Panc1 (cell line): ENCODE data around the gene KRTAP10-4. TPM values are rescaled to one million over a fixed set of nuclear protein-coding genes. Genes with fewer than 3 reads are reported as not detected.

ENCODE experiments used
- ATAC-seq: fragments of 200-7000 bp; cut with Tn5 transposase; 2 replicates; pipeline ENCODE4 v1.9.1; 2020; ENCODE audit warnings: mild to moderate bottlenecking, moderate library complexity
- BruUV-seq: library from RNA; stranded (reverse); fragments of 400-500 nt; replicated peaks from 2 replicates; lab custom pipeline; 2021; lab: Mats Ljungman, UMichigan
- CTCF ChIA-PET: fragments of 300-600 bp; sonication (Branson Sonifier 250); formaldehyde crosslinking; loops from one replicate; lab custom pipeline; 2022; ENCODE audit warnings: antibody characterized with exemption; lab: Charles Lee
- POLR2A ChIA-PET: fragments of 300-600 bp; sonication (Branson Sonifier 250); formaldehyde crosslinking; loops from one replicate; lab custom pipeline; 2022; ENCODE audit warnings: antibody characterized with exemption; lab: Charles Lee
- DNase-seq: peaks from one replicate; pipeline ENCODE4 v3.0.0-alpha.2; 2010; ENCODE audit warnings: low read depth, low spot score
- H3K27ac ChIP-seq: 2 replicates; pipeline ENCODE4 v1.5.1; 2011; ENCODE audit warnings: mild to moderate bottlenecking, low read length, inconsistent platforms
- H3K27me3 ChIP-seq: fragments of 200-500 bp; sonication (Bioruptor generic); 2 replicates; pipeline ENCODE4 v1.6.0; 2014; ENCODE audit warnings: low read length, inconsistent platforms; ENCODE audit not compliant: control insufficient read depth, insufficient read depth
- H3K36me3 ChIP-seq: fragments of 200-500 bp; sonication (Bioruptor generic); 2 replicates; pipeline ENCODE4 v1.5.1; 2014; ENCODE audit warnings: inconsistent platforms, mild to moderate bottlenecking, low read length, moderate library complexity; ENCODE audit not compliant: control insufficient read depth, insufficient read depth
- H3K4me1 ChIP-seq: 2 replicates; pipeline ENCODE4 v1.5.1; 2011; ENCODE audit warnings: inconsistent platforms, mild to moderate bottlenecking, low read length, moderate library complexity; ENCODE audit not compliant: control insufficient read depth, insufficient read depth
- H3K4me3 ChIP-seq, 2 experiments: 2 replicates each; pipeline ENCODE4 v1.5.1; 2011 to 2012; ENCODE audit warnings: low read depth in 2 of 2, low read length in 2 of 2, mild to moderate bottlenecking in 2 of 2, inconsistent platforms in 1 of 2, moderate library complexity in 1 of 2
- H3K9me3 ChIP-seq: fragments of 200-500 bp; sonication (Bioruptor generic); 2 replicates; pipeline ENCODE4 v1.5.1; 2014; ENCODE audit warnings: low read depth, mild to moderate bottlenecking, inconsistent platforms, low read length, moderate library complexity; ENCODE audit not compliant: control insufficient read depth, insufficient read depth
- POLR2AphosphoS5 ChIP-seq: IDR thresholded peaks from 2 replicates; pipeline ENCODE4 v1.6.1; 2012; ENCODE audit warnings: mild to moderate bottlenecking, low read depth, low read length, moderate library complexity
- SIN3A ChIP-seq: IDR thresholded peaks from 2 replicates; pipeline ENCODE4 v1.6.1; 2012; ENCODE audit warnings: low read depth, mild to moderate bottlenecking, low read length, moderate library complexity, borderline replicate concordance; ENCODE audit not compliant: insufficient read depth
- TCF7L2 ChIP-seq: IDR thresholded peaks from 2 replicates; pipeline ENCODE4 v1.6.1; 2011; ENCODE audit warnings: mild to moderate bottlenecking, low read depth, low read length, inconsistent platforms
- in situ Hi-C: cut with HindIII; loops from 2 replicates; pipeline ENCODE4 v1.10.0; 2016; ENCODE audit warnings: low sequenced_read_pairs, low pct_unique_long_range_greater_than_20kb
- intact Hi-C: fragments of 100-400 bp; cut with micrococcal nuclease; formaldehyde crosslinking; loops from one replicate; pipeline ENCODE4 v1.10.0; 2022; ENCODE audit not compliant: unreplicated experiment
- total RNA-seq: library from RNA; stranded (reverse); gene quantifications from one replicate; pipeline ENCODE4 v1.2.1, GENCODE V29; 2021; ENCODE audit not compliant: unreplicated experiment
- TF ChIP-seq, protein P1 (sequence below), 2 experiments: IDR thresholded peaks; 2 replicates each; pipeline ENCODE4 v1.6.1; 2011 to 2012; ENCODE audit warnings: low read depth in 2 of 2, control low read depth in 1 of 2, low read length in 1 of 2, mild to moderate bottlenecking in 1 of 2, moderate library complexity in 1 of 2; ENCODE audit not compliant: insufficient read depth in 1 of 2
- TF ChIP-seq, protein P2 (sequence below): fragments of 450-650 bp; IDR thresholded peaks from 2 replicates; pipeline ENCODE4 v1.5.1; 2017; ENCODE audit warnings: mild to moderate bottlenecking

KRTAP10-4 gene
- total RNA-seq, 1 experiment from 2014 or later: not detected

DNA sequence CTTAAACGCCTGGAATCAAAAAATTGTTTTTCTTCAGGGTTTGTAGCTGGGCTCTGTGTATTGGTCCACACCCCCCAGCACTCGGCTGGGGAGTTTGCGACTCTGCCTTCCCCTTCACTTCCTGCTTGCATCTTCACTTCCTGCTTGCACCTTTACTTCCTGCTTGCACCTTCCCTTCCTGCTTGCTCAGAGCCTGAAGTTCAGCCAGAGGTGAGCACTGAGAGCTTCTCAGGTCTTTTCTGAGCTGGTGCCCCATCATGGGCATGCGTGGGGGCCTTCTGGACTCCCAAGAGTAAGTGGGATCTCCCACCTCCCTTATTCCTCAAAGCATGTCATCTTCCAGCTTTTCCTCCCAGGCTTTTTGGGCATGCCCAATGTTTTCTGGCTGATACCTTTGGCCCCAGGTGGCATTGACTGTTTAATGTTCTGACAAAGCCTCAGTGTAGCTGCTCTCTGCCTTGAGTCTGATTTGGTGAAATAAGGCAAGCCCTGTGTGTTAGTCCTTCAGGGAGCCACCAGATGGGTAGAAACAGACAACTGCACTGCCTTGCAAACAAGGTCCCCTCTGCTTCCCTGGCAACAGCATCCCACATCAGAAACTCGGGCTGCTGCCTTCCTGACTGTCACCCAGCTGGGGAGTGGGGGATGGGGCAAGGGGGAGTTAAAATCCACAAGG lies 25.7 kb upstream of the KRTAP10-4 start:
- no peak for ATAC-seq

GRCh38 chr21:44548381-44548780 lies 25.1 kb upstream of the KRTAP10-4 start:
- TF ChIP-seq POLR2AphosphoS5 (no peak), SIN3A (no peak), TCF7L2 (no peak)
- TF ChIP-seq, protein P1, sequence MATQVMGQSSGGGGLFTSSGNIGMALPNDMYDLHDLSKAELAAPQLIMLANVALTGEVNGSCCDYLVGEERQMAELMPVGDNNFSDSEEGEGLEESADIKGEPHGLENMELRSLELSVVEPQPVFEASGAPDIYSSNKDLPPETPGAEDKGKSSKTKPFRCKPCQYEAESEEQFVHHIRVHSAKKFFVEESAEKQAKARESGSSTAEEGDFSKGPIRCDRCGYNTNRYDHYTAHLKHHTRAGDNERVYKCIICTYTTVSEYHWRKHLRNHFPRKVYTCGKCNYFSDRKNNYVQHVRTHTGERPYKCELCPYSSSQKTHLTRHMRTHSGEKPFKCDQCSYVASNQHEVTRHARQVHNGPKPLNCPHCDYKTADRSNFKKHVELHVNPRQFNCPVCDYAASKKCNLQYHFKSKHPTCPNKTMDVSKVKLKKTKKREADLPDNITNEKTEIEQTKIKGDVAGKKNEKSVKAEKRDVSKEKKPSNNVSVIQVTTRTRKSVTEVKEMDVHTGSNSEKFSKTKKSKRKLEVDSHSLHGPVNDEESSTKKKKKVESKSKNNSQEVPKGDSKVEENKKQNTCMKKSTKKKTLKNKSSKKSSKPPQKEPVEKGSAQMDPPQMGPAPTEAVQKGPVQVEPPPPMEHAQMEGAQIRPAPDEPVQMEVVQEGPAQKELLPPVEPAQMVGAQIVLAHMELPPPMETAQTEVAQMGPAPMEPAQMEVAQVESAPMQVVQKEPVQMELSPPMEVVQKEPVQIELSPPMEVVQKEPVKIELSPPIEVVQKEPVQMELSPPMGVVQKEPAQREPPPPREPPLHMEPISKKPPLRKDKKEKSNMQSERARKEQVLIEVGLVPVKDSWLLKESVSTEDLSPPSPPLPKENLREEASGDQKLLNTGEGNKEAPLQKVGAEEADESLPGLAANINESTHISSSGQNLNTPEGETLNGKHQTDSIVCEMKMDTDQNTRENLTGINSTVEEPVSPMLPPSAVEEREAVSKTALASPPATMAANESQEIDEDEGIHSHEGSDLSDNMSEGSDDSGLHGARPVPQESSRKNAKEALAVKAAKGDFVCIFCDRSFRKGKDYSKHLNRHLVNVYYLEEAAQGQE (IDR thresholded peaks at IDR 0.05; ENCODE audit: insufficient read depth in 1 of 2, low read depth in 2 of 2, low read length in 1 of 2): no peak
- TF ChIP-seq, protein P2, sequence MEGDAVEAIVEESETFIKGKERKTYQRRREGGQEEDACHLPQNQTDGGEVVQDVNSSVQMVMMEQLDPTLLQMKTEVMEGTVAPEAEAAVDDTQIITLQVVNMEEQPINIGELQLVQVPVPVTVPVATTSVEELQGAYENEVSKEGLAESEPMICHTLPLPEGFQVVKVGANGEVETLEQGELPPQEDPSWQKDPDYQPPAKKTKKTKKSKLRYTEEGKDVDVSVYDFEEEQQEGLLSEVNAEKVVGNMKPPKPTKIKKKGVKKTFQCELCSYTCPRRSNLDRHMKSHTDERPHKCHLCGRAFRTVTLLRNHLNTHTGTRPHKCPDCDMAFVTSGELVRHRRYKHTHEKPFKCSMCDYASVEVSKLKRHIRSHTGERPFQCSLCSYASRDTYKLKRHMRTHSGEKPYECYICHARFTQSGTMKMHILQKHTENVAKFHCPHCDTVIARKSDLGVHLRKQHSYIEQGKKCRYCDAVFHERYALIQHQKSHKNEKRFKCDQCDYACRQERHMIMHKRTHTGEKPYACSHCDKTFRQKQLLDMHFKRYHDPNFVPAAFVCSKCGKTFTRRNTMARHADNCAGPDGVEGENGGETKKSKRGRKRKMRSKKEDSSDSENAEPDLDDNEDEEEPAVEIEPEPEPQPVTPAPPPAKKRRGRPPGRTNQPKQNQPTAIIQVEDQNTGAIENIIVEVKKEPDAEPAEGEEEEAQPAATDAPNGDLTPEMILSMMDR: no peak

More for the DNA sequence above, 25.7 kb upstream of the KRTAP10-4 start:
- no peak overlapping the region for H3K4me3 ChIP-seq
- intact Hi-C loops (no loop called here), in situ Hi-C loops (no loop called here)
- TF ChIP-seq, protein P2: no peak
- BruUV-seq: no TSS peak
- POLR2A ChIA-PET: interaction anchor here (0.6 kb wide), 1 partner anchor 177 kb away, joined by 6 read pairs; no protein-coding TSS in a partner anchor
- no peaks in the 10 kb centered on the region for H3K27me3 ChIP-seq
- H3K4me1 ChIP-seq: no peaks in the 10 kb centered on the region
- no peak for DNase-seq
- peaks cover 6% of the 10 kb centered on the region; the same call in 1 of the 2 replicates for H3K9me3 ChIP-seq
- CTCF ChIA-PET: no interaction called here
- H3K36me3 ChIP-seq: no peaks in the 10 kb centered on the region
- H3K27ac ChIP-seq: no peak overlapping the region

More at GRCh38 chr21:44548381-44548780, 25.1 kb upstream of the KRTAP10-4 start:
- H3K4me1 ChIP-seq: no peaks in the 10 kb centered on the region
- H3K9me3 ChIP-seq: no peaks in the 10 kb centered on the region; the same call in 1 of the 2 replicates
- BruUV-seq: no TSS peak
- no peaks in the 10 kb centered on the region for H3K36me3 ChIP-seq
- CTCF ChIA-PET: no interaction called here
- no peak overlapping the region for H3K4me3 ChIP-seq
- no peak overlapping the region for H3K27ac ChIP-seq
- POLR2A ChIA-PET: no interaction called here
- ATAC-seq (no peak), DNase-seq (no peak)
- H3K27me3 ChIP-seq: no peaks in the 10 kb centered on the region
- in situ Hi-C loops: no loop called here
- intact Hi-C loops: no loop called here
